Right atrium auricular region (tissue), 2 donors: ENCODE measurements around the gene CCDC190. TPM values are rescaled to one million over a fixed set of nuclear protein-coding genes. Genes with fewer than 3 reads are reported as not detected.
"Not testable (repeated sequence)": the region's sequence is repeated elsewhere in the genome, so short reads cannot be mapped to it uniquely, and the experiment has no call there.

Source experiments
- DNase-seq: peaks from one replicate; pipeline ENCODE4 v3.0.0-alpha.2; 2019; ENCODE audit warnings: low spot score
- H3K27ac ChIP-seq, 2 donors: fragments of 200-600 bp; sonication (generic); 1 replicate in 1 of 2; 2 replicates in 1 of 2; pipeline ENCODE4 v1.5.1; 2016 to 2019
- H3K27me3 ChIP-seq, 2 donors: fragments of 200-600 bp; sonication (generic); one replicate each; pipeline versions ENCODE4 v1.5.1 to v1.6.0; 2017 to 2019
- H3K36me3 ChIP-seq: fragments of 200-600 bp; sonication (generic); one replicate; pipeline ENCODE4 v1.5.1; 2016
- H3K4me1 ChIP-seq, 2 donors: fragments of 200-600 bp; sonication (generic); one replicate each; pipeline versions ENCODE4 v1.5.1 to v1.6.0; 2017 to 2019
- H3K4me3 ChIP-seq, 2 donors: fragments of 200-600 bp; sonication (generic); 1 replicate in 1 of 2; 2 replicates in 1 of 2; pipeline ENCODE4 v1.5.1; 2017 to 2019; ENCODE audit warnings: mild to moderate bottlenecking in 1 of 2, moderate library complexity in 1 of 2
- H3K9me3 ChIP-seq, 2 donors: fragments of 200-600 bp; sonication (generic); one replicate each; pipeline ENCODE4 v1.5.1; 2019
- total RNA-seq, 2 donors: library from RNA; depleted of rRNA; stranded (reverse); fragments of >200 nt; gene quantifications; one replicate each; pipeline ENCODE4 v1.1.0, GENCODE V29; 2016
- TF ChIP-seq, protein P1 (sequence below), 2 donors: fragments of 200-600 bp; sonication (generic); IDR thresholded peaks; one replicate each; pipeline ENCODE4 v1.5.1; 2019; ENCODE audit warnings: antibody characterized with exemption in 2 of 2

Gene CCDC190
- total RNA-seq, 2 donors from 2014 or later, result 0.28 to 0.33 TPM

DNA sequence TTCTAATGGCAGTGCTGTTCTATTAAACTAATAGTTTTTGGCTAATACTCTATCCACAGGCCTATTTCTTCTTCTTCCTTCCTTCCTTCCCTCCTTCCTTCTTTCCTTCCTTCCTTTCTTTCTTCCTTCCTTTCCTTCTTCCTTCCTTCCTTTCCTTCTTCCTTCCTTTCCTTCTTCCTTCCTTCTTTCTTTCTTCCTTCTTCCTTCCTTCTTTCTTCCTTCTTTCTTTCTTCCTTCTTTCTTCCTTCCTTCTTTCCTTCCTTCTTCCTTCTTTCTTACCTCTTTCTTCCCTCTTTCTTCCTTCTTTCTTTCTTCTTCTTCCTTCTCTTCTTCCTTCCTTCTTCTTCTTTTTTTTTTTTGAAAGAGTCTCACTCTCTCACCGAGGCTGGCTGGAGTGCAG, 31.7 kb downstream of the CCDC190 start:
- H3K4me1 ChIP-seq, result no peaks in the 10 kb centered on the region
- no peak overlapping the region for H3K27ac ChIP-seq
- no peak overlapping the region for H3K4me3 ChIP-seq
- no peaks in the 10 kb centered on the region for H3K36me3 ChIP-seq
- H3K9me3 ChIP-seq, result no peaks in the 10 kb centered on the region
- no peaks in the 10 kb centered on the region for H3K27me3 ChIP-seq
- TF ChIP-seq, protein P1, sequence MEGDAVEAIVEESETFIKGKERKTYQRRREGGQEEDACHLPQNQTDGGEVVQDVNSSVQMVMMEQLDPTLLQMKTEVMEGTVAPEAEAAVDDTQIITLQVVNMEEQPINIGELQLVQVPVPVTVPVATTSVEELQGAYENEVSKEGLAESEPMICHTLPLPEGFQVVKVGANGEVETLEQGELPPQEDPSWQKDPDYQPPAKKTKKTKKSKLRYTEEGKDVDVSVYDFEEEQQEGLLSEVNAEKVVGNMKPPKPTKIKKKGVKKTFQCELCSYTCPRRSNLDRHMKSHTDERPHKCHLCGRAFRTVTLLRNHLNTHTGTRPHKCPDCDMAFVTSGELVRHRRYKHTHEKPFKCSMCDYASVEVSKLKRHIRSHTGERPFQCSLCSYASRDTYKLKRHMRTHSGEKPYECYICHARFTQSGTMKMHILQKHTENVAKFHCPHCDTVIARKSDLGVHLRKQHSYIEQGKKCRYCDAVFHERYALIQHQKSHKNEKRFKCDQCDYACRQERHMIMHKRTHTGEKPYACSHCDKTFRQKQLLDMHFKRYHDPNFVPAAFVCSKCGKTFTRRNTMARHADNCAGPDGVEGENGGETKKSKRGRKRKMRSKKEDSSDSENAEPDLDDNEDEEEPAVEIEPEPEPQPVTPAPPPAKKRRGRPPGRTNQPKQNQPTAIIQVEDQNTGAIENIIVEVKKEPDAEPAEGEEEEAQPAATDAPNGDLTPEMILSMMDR (IDR thresholded peaks at IDR 0.05), result no peak
- no peak for DNase-seq

DNA sequence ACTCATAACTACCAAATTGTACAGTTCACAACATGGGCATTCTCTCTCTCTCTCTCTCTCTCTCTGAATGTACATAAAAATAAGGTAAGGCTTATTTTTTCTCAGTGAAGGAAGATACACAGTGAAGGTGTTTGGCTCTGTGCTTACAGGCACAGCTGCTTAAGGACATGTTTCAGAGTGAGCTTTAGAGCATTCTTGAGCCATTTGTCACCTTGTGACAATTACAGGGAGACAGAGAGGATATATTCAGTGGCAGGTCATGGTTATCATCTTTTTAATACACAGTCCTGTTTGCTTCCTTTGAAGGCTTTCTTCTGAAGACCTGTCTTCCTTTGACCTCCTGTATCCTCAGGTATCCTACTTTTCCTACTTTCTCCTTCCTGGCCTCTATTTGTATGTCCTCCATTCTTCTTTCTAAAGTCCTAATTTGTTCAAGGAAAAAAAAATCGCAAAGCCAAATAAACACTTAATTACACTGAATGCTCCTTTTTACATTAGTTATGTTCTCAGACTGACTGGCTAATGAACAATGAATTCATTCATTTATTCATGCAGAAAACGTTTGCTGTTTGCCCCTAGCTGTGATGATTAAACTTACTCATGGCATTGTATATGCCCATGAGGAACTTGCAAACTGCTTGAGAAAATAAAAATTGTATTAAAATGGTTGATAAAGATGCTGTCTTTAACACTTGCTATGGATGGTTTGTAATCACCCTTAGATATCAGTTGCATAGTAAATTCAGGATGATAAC, 37.0 kb downstream of the CCDC190 start:
- Histone ChIP-seq H3K4me3 (no peak overlapping the region), H3K27me3 (no peaks in the 10 kb centered on the region), H3K9me3 (no peaks in the 10 kb centered on the region), H3K36me3 (no peaks in the 10 kb centered on the region), H3K4me1 (peaks cover 0 to 8% of the 10 kb centered on the region in 2 donors), H3K27ac (no peak overlapping the region)
- TF ChIP-seq, protein P1 (IDR thresholded peaks at IDR 0.05), result no peak
- no peak for DNase-seq

DNA sequence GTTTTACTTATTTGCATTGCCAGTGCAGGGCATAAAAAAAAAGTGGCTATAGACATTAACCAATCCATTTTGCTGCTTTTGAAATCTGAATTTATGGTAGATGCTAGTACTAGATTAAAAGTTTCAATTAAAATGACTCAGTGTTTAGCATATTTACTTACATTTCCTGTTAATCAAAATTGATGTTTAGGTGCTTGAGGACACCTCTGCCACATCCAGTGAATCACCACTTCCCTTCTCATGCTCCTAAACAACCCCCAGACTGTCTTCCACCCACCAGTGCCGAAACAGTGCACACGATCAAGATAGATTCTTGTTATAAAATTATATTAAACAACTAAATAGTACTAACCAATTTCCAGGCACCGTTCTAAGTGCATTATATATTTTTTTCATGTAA, 37.7 kb downstream of the CCDC190 start:
- H3K36me3 ChIP-seq, result no peaks in the 10 kb centered on the region
- no peaks in the 10 kb centered on the region for H3K27me3 ChIP-seq
- no peaks in the 10 kb centered on the region for H3K9me3 ChIP-seq
- no peak for DNase-seq
- H3K4me3 ChIP-seq, result no peak overlapping the region
- TF ChIP-seq, protein P1 (IDR thresholded peaks at IDR 0.05), result no peak
- no peak overlapping the region for H3K27ac ChIP-seq
- H3K4me1 ChIP-seq, result peaks cover 0 to 8% of the 10 kb centered on the region in 2 donors

DNA sequence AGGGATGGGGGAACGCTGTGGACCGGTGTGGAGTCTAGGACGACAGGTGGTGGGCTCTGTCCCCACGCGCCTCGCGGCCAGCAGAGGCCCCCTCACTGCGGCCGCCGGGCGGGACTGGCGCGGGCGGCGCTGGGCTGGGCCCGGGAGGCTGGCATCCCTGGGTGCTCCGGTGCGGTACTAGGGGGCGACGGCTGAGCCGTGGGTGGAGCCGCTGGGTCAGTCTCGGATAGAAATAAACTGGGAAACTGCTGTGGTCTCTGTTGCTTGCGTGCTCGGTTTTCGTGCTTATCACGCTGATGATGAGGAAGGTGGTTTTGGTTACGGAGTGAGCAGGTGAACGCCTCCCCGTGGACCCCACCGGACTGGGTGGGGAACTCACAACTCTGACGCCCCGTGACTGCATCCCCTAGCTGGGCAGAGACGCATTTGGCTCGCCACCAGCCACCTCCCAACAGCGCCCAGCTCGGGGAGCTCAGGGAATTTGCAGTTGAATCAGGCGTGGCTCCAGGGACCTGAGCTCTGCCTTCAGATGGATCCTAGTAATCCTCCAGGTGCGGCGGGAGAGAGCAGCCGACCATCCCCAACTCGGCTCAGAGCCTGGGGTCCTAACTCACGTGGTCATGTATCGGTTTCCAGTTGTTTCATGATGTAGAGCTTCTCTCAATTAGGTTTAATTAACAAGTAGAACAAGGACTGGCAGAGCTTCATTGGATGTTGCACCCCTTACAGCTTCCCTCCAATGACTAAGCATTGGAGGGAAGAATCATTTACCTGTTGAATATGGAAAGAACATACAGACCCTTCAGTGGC, 38.4 kb downstream of the CCDC190 start:
- Histone ChIP-seq H3K4me1 (peaks cover 0 to 8% of the 10 kb centered on the region in 2 donors), H3K27me3 (no peaks in the 10 kb centered on the region), H3K36me3 (no peaks in the 10 kb centered on the region), H3K4me3 (peak overlapping the region; percentile 40 to 49), H3K27ac (no peak overlapping the region), H3K9me3 (no peaks in the 10 kb centered on the region)
- TF ChIP-seq, protein P1 (IDR thresholded peaks at IDR 0.05), result no peak
- no peak for DNase-seq

DNA sequence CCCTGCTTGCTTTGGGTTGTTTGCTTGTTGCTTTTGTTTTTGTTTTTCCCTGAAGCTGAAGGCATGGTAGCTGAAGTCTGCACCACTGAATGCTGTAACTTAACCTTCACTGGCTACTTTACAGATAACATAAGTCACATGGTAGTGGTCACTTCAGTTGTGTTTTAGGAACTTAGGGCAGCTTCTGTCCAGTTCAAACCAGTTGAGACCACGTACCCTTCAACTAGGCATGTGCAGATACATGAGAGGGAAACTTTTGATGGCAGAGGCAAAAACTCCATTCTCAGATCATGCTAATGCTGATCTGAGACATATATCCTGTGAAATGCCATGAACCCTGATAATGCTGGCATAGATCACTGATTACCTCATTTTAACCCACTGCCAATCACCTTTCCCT, 42.3 kb downstream of the CCDC190 start:
- H3K27me3 ChIP-seq, H3K4me1 ChIP-seq, H3K9me3 ChIP-seq, DNase-seq, H3K36me3 ChIP-seq, H3K4me3 ChIP-seq: not testable (repeated sequence)
- peak overlapping the region in 1 of 2 donors; percentile 52 for H3K27ac ChIP-seq

DNA sequence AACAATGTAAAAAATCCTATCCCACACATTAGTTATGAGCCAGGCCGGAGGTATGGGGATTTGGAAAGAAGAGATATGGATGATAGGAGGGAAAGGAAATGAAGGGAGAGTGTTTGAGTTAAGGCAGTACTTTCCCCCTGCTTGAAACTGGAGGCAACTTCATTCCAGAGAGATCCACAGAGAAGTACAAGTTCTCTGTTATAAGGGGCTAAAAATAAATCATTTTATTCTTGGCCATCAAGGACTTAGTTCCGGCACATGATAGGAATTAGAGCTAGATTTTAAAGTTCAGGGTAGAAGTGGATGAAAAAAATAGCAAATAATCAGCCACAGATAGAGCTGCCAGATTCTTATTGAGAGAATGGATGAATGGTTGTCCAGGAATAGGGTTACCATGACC, 42.8 kb downstream of the CCDC190 start:
- not testable (repeated sequence) for DNase-seq, H3K4me1 ChIP-seq, H3K27me3 ChIP-seq, H3K4me3 ChIP-seq, H3K9me3 ChIP-seq, H3K36me3 ChIP-seq
- H3K27ac ChIP-seq, result peak overlapping the region; percentile 13 to 52

DNA sequence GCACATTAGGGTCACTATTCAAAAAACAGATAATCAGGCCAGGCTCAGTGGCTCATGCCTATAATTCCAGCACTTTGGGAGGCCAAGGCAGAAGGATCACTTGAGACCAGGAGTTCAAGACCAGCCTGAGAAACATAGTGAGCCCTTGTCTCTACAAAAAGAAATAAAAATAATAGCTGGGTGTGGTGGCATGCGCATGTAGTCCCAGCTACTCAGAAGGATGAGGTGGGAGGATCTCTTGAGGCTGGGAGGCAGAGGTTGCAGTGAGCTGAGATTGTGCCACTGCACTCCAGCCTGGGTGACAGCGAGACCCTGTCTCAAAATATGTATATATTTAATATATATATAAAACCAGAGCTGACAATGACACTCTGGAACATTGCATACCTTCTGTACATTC, 48.6 kb downstream of the CCDC190 start:
- not testable (repeated sequence) for H3K27me3 ChIP-seq, H3K9me3 ChIP-seq, H3K36me3 ChIP-seq, H3K4me1 ChIP-seq, H3K27ac ChIP-seq, DNase-seq, H3K4me3 ChIP-seq

DNA sequence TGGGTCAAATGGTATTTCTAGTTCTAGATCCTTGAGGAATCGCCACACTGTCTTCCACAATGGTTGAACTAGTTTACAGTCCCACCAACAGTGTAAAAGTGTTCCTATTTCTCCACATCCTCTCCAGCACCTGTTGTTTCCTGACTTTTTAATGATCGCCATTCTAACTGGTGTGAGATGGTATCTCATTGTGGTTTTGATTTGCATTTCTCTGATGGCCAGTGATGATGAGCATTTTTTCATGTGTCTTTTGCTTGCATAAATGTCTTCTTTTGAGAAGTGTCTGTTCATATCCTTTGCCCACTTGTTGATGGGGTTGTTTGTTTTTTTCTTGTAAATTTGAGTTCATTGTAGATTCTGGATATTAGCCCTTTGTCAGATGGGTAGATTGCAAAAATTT, 53.5 kb downstream of the CCDC190 start:
- not testable (repeated sequence) for H3K9me3 ChIP-seq, H3K27ac ChIP-seq, H3K4me3 ChIP-seq, H3K4me1 ChIP-seq, DNase-seq, H3K27me3 ChIP-seq
- peaks cover 14% of the 10 kb centered on the region for H3K36me3 ChIP-seq
